Upper lobe of left lung (tissue), 6 donors: ENCODE data around the gene FAM3B. TPM values are rescaled to one million over a fixed set of nuclear protein-coding genes. Genes with fewer than 3 reads are reported as not detected.
A peak's percentile ranks its signal among the peaks of the same experiment; 100 is the strongest.

Experiments
- ATAC-seq, 2 donors: fragments of 200-7000 bp; cut with Tn5 transposase; one replicate each; pipeline ENCODE4 v1.9.1; 2022; ENCODE audit warnings: mild to moderate bottlenecking in 2 of 2, moderate library complexity in 2 of 2; ENCODE audit not compliant: low FRiP score in 2 of 2
- DNase-seq, 2 donors: peaks; one replicate each; pipeline ENCODE4 v3.0.0-alpha.2; 2019 to 2020
- H3K27ac ChIP-seq, 4 donors: fragments of 200-600 bp; sonication (generic); one replicate each; pipeline ENCODE4 v1.5.1; 2016 to 2019
- H3K27me3 ChIP-seq, 4 donors: fragments of 200-600 bp; sonication (generic); one replicate each; pipeline ENCODE4 v1.5.1; 2017 to 2019
- H3K36me3 ChIP-seq, 4 donors: fragments of 200-600 bp; sonication (generic); one replicate each; pipeline ENCODE4 v1.5.1; 2016 to 2019
- H3K4me1 ChIP-seq, 4 donors: fragments of 200-600 bp; sonication (generic); one replicate each; pipeline ENCODE4 v1.5.1; 2018 to 2019
- H3K4me3 ChIP-seq, 4 donors: fragments of 200-600 bp; sonication (generic); one replicate each; pipeline ENCODE4 v1.5.1; 2017 to 2019; ENCODE audit warnings: mild to moderate bottlenecking in 2 of 4, moderate library complexity in 1 of 4
- H3K9me3 ChIP-seq, 4 donors: fragments of 200-600 bp; sonication (generic); one replicate each; pipeline ENCODE4 v1.5.1; 2018 to 2019
- CTCF ChIP-seq, 6 experiments: fragments of 450-650 bp in 4 of 6; fragments of 200-600 bp in 2 of 6; sonication (generic) in 2 of 6; IDR thresholded peaks; one replicate each; pipeline ENCODE4 v1.5.1; 2016 to 2019; ENCODE audit warnings: antibody characterized with exemption in 6 of 6
- EP300 ChIP-seq, 4 donors: sonication (generic); formaldehyde crosslinking; IDR thresholded peaks; one replicate each; pipeline ENCODE4 v1.5.1; 2017; ENCODE audit warnings: antibody characterized with exemption in 4 of 4, control low read depth in 2 of 4
- POLR2A ChIP-seq, 4 donors: fragments of 450-650 bp; IDR thresholded peaks; one replicate each; pipeline ENCODE4 v1.5.1; 2016 to 2017; ENCODE audit warnings: antibody characterized with exemption in 4 of 4, mild to moderate bottlenecking in 2 of 4
- POLR2AphosphoS5 ChIP-seq, 2 donors: sonication (generic); formaldehyde crosslinking; IDR thresholded peaks; one replicate each; pipeline ENCODE4 v1.5.1; 2017; ENCODE audit warnings: antibody characterized with exemption in 2 of 2
- WGBS, 2 donors: methylation state at CpG; one replicate each; pipeline ENCODE4 v1.1.5; 2017 to 2018; 5-methylcytosine and 5-hydroxymethylcytosine counted together
- total RNA-seq, 6 donors: library from RNA; depleted of rRNA in 4 of 6; stranded (reverse); fragments of >200 nt in 4 of 6; gene quantifications; one replicate each; pipeline versions ENCODE4 v1.1.0 to v1.2.1, GENCODE V29; 2016 to 2021
- donor health status: DM: no; HTN: no; CAD: no; lungs with moderate emphysema.
- donor health status: DM: no; HTN: yes; CAD: no; lungs with severe emphysema.

FAM3B gene
- total RNA-seq, 6 donors from 2014 or later, result 2.9 to 13.2 (median 4.7) TPM

DNA sequence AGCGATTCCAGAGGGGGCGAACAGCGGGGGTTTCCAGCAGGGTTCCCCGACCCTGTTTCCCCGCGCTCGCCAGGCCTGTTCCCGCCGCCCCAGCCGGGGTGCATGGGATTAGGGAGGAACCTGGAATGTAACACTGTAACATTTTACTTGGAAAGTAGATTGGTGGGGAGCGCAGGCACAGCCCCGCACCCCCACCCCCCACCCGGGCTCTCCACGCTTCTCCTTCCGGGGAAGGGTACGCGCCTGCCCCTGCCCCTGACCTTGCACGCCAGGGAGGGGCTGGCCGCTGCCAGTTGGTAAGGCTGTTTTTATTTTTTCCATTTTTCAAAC, 427 bp downstream of the FAM3B start:
- H3K27ac ChIP-seq, result no peak overlapping the region
- H3K9me3 ChIP-seq, result no peaks in the 10 kb centered on the region
- TF ChIP-seq EP300 (IDR thresholded peaks at IDR 0.05) (no peak), POLR2AphosphoS5 (IDR thresholded peaks at IDR 0.05) (no peak), POLR2A (IDR thresholded peaks at IDR 0.05) (no peak), CTCF (IDR thresholded peaks at IDR 0.05) (no peak)
- WGBS, 2 donors, result 8 to 16% methylated on average over 19 of the region's 19 CpGs
- ATAC-seq (peak in 1 of 2 donors; percentile 4), DNase-seq (no peak)
- no peaks in the 10 kb centered on the region for H3K36me3 ChIP-seq
- H3K4me3 ChIP-seq, result peak overlapping the region in 3 of 4 donors; percentile 35 to 54 (median 52)
- H3K4me1 ChIP-seq, result peaks cover 8 to 15% (median 14%) of the 10 kb centered on the region in 4 donors
- H3K27me3 ChIP-seq, result peaks cover 0 to 12% (median 7%) of the 10 kb centered on the region in 4 donors

- H3K36me3 ChIP-seq, result no peaks in the 10 kb centered on the region
- peaks cover 0 to 12% (median 7%) of the 10 kb centered on the region in 4 donors for H3K27me3 ChIP-seq
- 67 to 78% methylated on average over 10 of the region's 10 CpGs for WGBS, 2 donors
- no peak for ATAC-seq
- DNase-seq, result no peak
- no peak overlapping the region for H3K27ac ChIP-seq
- no peak for TF ChIP-seq CTCF (IDR thresholded peaks at IDR 0.05)
- no peaks in the 10 kb centered on the region for H3K9me3 ChIP-seq
- H3K4me3 ChIP-seq, result peak overlapping the region in 3 of 4 donors; percentile 35 to 54 (median 52)
- H3K4me1 ChIP-seq, result peaks cover 8 to 15% (median 14%) of the 10 kb centered on the region in 4 donors
Measured at GRCh38 chr21:41317458-41317857, 857 bp downstream of the FAM3B start.

GRCh38 chr21:41318218-41318617, 1.6 kb downstream of the FAM3B start:
- H3K36me3 ChIP-seq, result no peaks in the 10 kb centered on the region
- H3K4me3 ChIP-seq, result no peak overlapping the region
- no peak for ATAC-seq
- peak in 1 of 2 donors; percentile 22 for DNase-seq
- 79 to 89% methylated on average over 5 to 9 of the region's 9 CpGs for WGBS, 2 donors
- H3K27ac ChIP-seq, result no peak overlapping the region
- H3K27me3 ChIP-seq, result peaks cover 0 to 12% (median 7%) of the 10 kb centered on the region in 4 donors
- H3K9me3 ChIP-seq, result no peaks in the 10 kb centered on the region
- H3K4me1 ChIP-seq, result peaks cover 8 to 15% (median 14%) of the 10 kb centered on the region in 4 donors
- TF ChIP-seq EP300 (IDR thresholded peaks at IDR 0.05) (no peak), POLR2A (IDR thresholded peaks at IDR 0.05) (no peak), CTCF (IDR thresholded peaks at IDR 0.05) (no peak), POLR2AphosphoS5 (IDR thresholded peaks at IDR 0.05) (no peak)

- no peak overlapping the region for H3K4me3 ChIP-seq
- 83 to 94% methylated on average over 6 to 7 of the region's 7 CpGs for whole genome bisulfite sequencing, 2 donors
- ATAC-seq (no peak), DNase-seq (no peak)
- no peak for TF ChIP-seq POLR2A (IDR thresholded peaks at IDR 0.05)
- TF ChIP-seq EP300 (IDR thresholded peaks at IDR 0.05), result no peak
- no peak for TF ChIP-seq CTCF (IDR thresholded peaks at IDR 0.05)
- TF ChIP-seq POLR2AphosphoS5 (IDR thresholded peaks at IDR 0.05), result no peak
- peaks cover 8 to 15% (median 14%) of the 10 kb centered on the region in 4 donors for H3K4me1 ChIP-seq
- H3K36me3 ChIP-seq, result no peaks in the 10 kb centered on the region
- H3K27me3 ChIP-seq, result peaks cover 0 to 12% (median 7%) of the 10 kb centered on the region in 4 donors
- no peaks in the 10 kb centered on the region for H3K9me3 ChIP-seq
- H3K27ac ChIP-seq, result no peak overlapping the region
Measured at GRCh38 chr21:41319273-41319672, 2.7 kb downstream of the FAM3B start.

- H3K9me3 ChIP-seq, result no peaks in the 10 kb centered on the region
- WGBS, 2 donors, result 85 to 89% methylated on average over 10 to 20 of the region's 20 CpGs
- DNase-seq, result peak in 1 of 2 donors; percentile 61
- H3K27ac ChIP-seq, result no peak overlapping the region
- peaks cover 7 to 9% (median 8%) of the 10 kb centered on the region in 4 donors for H3K4me1 ChIP-seq
- TF ChIP-seq POLR2A (IDR thresholded peaks at IDR 0.05) (no peak), CTCF (IDR thresholded peaks at IDR 0.05) (no peak), EP300 (IDR thresholded peaks at IDR 0.05) (no peak), POLR2AphosphoS5 (IDR thresholded peaks at IDR 0.05) (no peak)
- H3K4me3 ChIP-seq, result no peak overlapping the region
- H3K27me3 ChIP-seq, result peaks cover 0 to 9% (median 7%) of the 10 kb centered on the region in 4 donors
- H3K36me3 ChIP-seq, result no peaks in the 10 kb centered on the region
- ATAC-seq, result no peak
Measured at GRCh38 chr21:41321211-41321907, 4.8 kb downstream of the FAM3B start.
